NCI-H2171 treated with DMSO at 0.1 percent for 48 hours (cell line): ENCODE data around the gene SBF2.
"Not testable (repeated sequence)": the region's sequence is repeated elsewhere in the genome, so short reads cannot be mapped to it uniquely, and the experiment has no call there.

Experiments
- DNase-seq: peaks from one replicate; lab custom pipeline; 2025; lab: John Stamatoyannopoulos, UW

SBF2 gene

GRCh38 chr11:10066441-10066840 lies 227.6 kb downstream of the SBF2 start:
- no peak for DNase-seq

GRCh38 chr11:10064828-10065227 lies 229.2 kb downstream of the SBF2 start:
- no peak for DNase-seq

- no peak for DNase-seq
Measured at GRCh38 chr11:10058356-10058755, 235.7 kb downstream of the SBF2 start.

GRCh38 chr11:10051868-10052586 lies 242.0 kb downstream of the SBF2 start:
- DNase-seq = no peak

GRCh38 chr11:10050561-10050960 lies 243.5 kb downstream of the SBF2 start:
- no peak for DNase-seq

GRCh38 chr11:10049756-10050155 lies 244.3 kb downstream of the SBF2 start:
- DNase-seq = no peak

GRCh38 chr11:10048350-10048749 lies 245.7 kb downstream of the SBF2 start:
- no peak for DNase-seq

GRCh38 chr11:10044618-10045017 lies 249.4 kb downstream of the SBF2 start:
- peak; percentile 1 for DNase-seq

- DNase-seq = no peak
Measured at GRCh38 chr11:10042699-10043098, 251.3 kb downstream of the SBF2 start.

GRCh38 chr11:10041748-10042446 lies 252.1 kb downstream of the SBF2 start:
- no peak for DNase-seq

- no peak for DNase-seq
Measured at GRCh38 chr11:10041332-10041731, 252.7 kb downstream of the SBF2 start.

- DNase-seq = no peak
Measured at GRCh38 chr11:10038521-10039302, 255.3 kb downstream of the SBF2 start.

- not testable (repeated sequence) for DNase-seq
Measured at GRCh38 chr11:10035932-10036331, 258.1 kb downstream of the SBF2 start.

GRCh38 chr11:10032935-10033334 lies 261.1 kb downstream of the SBF2 start:
- DNase-seq = no peak

GRCh38 chr11:10030122-10030490 lies 263.9 kb downstream of the SBF2 start:
- no peak for DNase-seq

- DNase-seq = no peak
Measured at GRCh38 chr11:10029386-10030121, 264.5 kb downstream of the SBF2 start.

- DNase-seq = no peak
Measured at GRCh38 chr11:10026514-10026913, 267.5 kb downstream of the SBF2 start.

GRCh38 chr11:10023212-10023611 lies 270.8 kb downstream of the SBF2 start:
- DNase-seq = no peak

- no peak for DNase-seq
Measured at GRCh38 chr11:10022764-10023163, 271.3 kb downstream of the SBF2 start.

- DNase-seq = no peak
Measured at GRCh38 chr11:10021563-10021962, 272.5 kb downstream of the SBF2 start.

GRCh38 chr11:10019906-10020682 lies 273.9 kb downstream of the SBF2 start:
- DNase-seq = no peak
